ENCODE measurements around the gene NHEJ1.

The NHEJ1 gene

GRCh38 chr2:219057709-219058540 is 102.7 kb downstream of the NHEJ1 start:
- ATAC-seq: peak; percentile 91

GRCh38 chr2:219056896-219057708 is 103.5 kb downstream of the NHEJ1 start:
- no peak for DNase-seq
- no peak for ATAC-seq

More at GRCh38 chr2:219057709-219058540, 102.7 kb downstream of the NHEJ1 start:
- peak; percentile 84 for DNase-seq

GRCh38 chr2:219056176-219056895 is 104.3 kb downstream of the NHEJ1 start:
- no peak for ATAC-seq
- no peak for DNase-seq

GRCh38 chr2:219054956-219055903 is 105.4 kb downstream of the NHEJ1 start:
- DNase-seq (no peak), ATAC-seq (no peak)

- no peak for ATAC-seq
These were observed 111.3 kb downstream of the NHEJ1 start for GRCh38 chr2:219049282-219049681.

GRCh38 chr2:219045937-219046550 is 114.6 kb downstream of the NHEJ1 start:
- DNase-seq (peak; percentile 44), ATAC-seq (no peak)

More at GRCh38 chr2:219049282-219049681, 111.3 kb downstream of the NHEJ1 start:
- no peak for DNase-seq

GRCh38 chr2:219042750-219043149 is 117.9 kb downstream of the NHEJ1 start:
- no peak for ATAC-seq

GRCh38 chr2:219042157-219042556 is 118.5 kb downstream of the NHEJ1 start:
- DNase-seq (no peak), ATAC-seq (no peak)

More at GRCh38 chr2:219042750-219043149, 117.9 kb downstream of the NHEJ1 start:
- DNase-seq: no peak

- DNase-seq (peak; percentile 46), ATAC-seq (no peak)
These were observed 119.4 kb downstream of the NHEJ1 start, which contains the start of gene CFAP65 for GRCh38 chr2:219041252-219041651. Gene CFAP65 (minus strand): TSS chr2:219041516. CDS start chr2:219039048, 2,468 bp downstream.

GRCh38 chr2:219038600-219038999 is 122.0 kb downstream of the NHEJ1 start:
- DNase-seq (no peak), ATAC-seq (no peak)

GRCh38 chr2:219037783-219038499 is 122.7 kb downstream of the NHEJ1 start:
- no peak for ATAC-seq
- no peak for DNase-seq

- no peak for DNase-seq
- ATAC-seq: no peak
These were observed 124.7 kb downstream of the NHEJ1 start for GRCh38 chr2:219035942-219036341.

GRCh38 chr2:219034823-219035222 is 125.8 kb downstream of the NHEJ1 start:
- DNase-seq (no peak), ATAC-seq (no peak)

GRCh38 chr2:219032051-219032745 is 128.4 kb downstream of the NHEJ1 start:
- ATAC-seq: no peak

GRCh38 chr2:219031005-219031738 is 129.4 kb downstream of the NHEJ1 start:
- DNase-seq (no peak), ATAC-seq (no peak)

More at GRCh38 chr2:219032051-219032745, 128.4 kb downstream of the NHEJ1 start:
- DNase-seq: no peak

GRCh38 chr2:219030177-219030940 is 130.3 kb downstream of the NHEJ1 start:
- ATAC-seq: no peak

GRCh38 chr2:219029829-219030165 is 130.8 kb downstream of the NHEJ1 start:
- DNase-seq (peak; percentile 80), ATAC-seq (peak; percentile 67)

More at GRCh38 chr2:219030177-219030940, 130.3 kb downstream of the NHEJ1 start:
- DNase-seq: no peak
